Duodenal mucosa (tissue), 2 donors: ENCODE results near the gene TM4SF18.

Experiments used
- H3K27ac ChIP-seq: one replicate; pipeline ENCODE4 v1.7.0; 2013; ENCODE audit warnings: low read depth, low read length
- H3K27me3 ChIP-seq, 2 donors: one replicate each; pipeline ENCODE4 v1.7.0; 2013; ENCODE audit warnings: low read length in 2 of 2, control low read depth in 1 of 2; ENCODE audit not compliant: insufficient read depth in 2 of 2, control insufficient read depth in 1 of 2
- H3K36me3 ChIP-seq, 2 donors: one replicate each; pipeline ENCODE4 v1.7.0; 2013; ENCODE audit warnings: low read length in 2 of 2, control low read depth in 1 of 2; ENCODE audit not compliant: insufficient read depth in 2 of 2, control insufficient read depth in 1 of 2
- H3K4me1 ChIP-seq, 2 donors: one replicate each; pipeline ENCODE4 v1.7.0; 2013; ENCODE audit warnings: low read length in 2 of 2, control low read depth in 1 of 2; ENCODE audit not compliant: insufficient read depth in 2 of 2, control insufficient read depth in 1 of 2
- H3K4me3 ChIP-seq, 2 donors: one replicate each; pipeline ENCODE4 v1.7.0; 2013; ENCODE audit warnings: low read length in 2 of 2, low read depth in 1 of 2
- H3K9ac ChIP-seq, 2 donors: one replicate each; pipeline ENCODE4 v1.7.0; 2013; ENCODE audit warnings: low read length in 2 of 2, low read depth in 1 of 2
- H3K9me3 ChIP-seq, 2 donors: one replicate each; pipeline ENCODE4 v1.7.0; 2013; ENCODE audit warnings: low read length in 2 of 2, control low read depth in 1 of 2; ENCODE audit not compliant: control insufficient read depth in 1 of 2

The TM4SF18 gene

DNA sequence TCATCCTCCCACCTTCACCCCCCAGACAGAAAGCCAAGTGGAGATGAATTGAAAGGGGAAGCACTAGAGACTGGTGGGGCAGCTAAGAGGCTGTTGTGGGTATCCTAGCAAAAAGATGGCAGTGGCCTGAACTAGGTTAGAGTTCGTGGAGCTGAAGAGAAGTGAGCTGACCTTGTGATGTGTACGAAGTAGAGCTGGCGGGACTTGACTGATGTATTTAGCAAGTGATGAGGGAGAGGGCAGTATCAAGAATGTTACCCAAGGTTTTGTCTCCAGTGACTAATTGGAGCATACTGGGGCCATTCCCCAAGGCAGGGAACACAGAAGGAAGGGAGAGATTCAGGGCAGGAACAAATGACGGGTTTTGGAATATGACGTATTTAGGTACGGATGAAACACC is 61.8 kb downstream of the TM4SF18 start:
- no peaks in the 10 kb centered on the region for H3K36me3 ChIP-seq
- H3K4me3 ChIP-seq = no peak overlapping the region
- H3K4me1 ChIP-seq = no peaks in the 10 kb centered on the region
- H3K9me3 ChIP-seq = no peaks in the 10 kb centered on the region
- no peak overlapping the region for H3K9ac ChIP-seq
- H3K27me3 ChIP-seq = no peaks in the 10 kb centered on the region
- no peak overlapping the region for H3K27ac ChIP-seq

DNA sequence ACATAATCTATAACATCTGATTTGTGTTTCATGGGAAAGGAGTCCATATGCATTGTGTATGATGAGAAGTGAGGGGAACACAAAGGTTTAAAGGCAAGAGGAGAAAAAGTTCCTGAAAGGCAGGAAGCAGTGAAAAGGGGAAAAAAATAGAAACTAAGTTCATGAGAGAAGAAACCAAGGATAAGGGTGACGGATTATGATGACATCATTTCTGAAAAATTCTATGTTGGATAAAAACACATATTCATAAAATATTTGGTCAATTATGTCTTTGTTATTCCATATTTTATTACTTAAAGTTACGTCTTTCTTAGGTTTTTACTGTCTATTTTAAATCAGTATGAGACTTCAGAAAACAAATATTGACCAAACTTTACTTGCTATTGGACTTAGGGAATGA is 63.3 kb downstream of the TM4SF18 start:
- Histone ChIP-seq H3K9ac (no peak overlapping the region), H3K4me1 (no peaks in the 10 kb centered on the region), H3K27me3 (no peaks in the 10 kb centered on the region), H3K36me3 (no peaks in the 10 kb centered on the region), H3K27ac (no peak overlapping the region), H3K9me3 (no peaks in the 10 kb centered on the region), H3K4me3 (no peak overlapping the region)

DNA sequence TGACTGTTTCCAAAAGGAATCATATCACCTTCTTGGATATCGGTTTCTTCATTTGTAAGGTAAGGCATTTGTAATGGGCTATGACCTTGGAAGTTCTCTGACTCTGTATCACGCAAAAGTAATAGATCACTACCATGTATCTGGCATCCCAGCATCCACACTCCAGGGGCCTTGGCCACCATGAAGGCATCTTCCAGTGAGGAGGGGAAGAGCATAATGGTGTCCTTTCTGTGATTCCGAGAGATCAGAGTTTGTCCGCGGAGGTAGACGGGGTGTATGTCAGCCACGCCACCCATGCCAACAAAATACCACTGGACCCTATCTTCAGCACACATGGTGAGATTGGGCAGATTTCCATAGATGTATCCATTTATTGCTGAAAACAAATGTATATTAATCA is 63.7 kb downstream of the TM4SF18 start:
- Histone ChIP-seq H3K9me3 (no peaks in the 10 kb centered on the region), H3K4me1 (no peaks in the 10 kb centered on the region), H3K4me3 (no peak overlapping the region), H3K27ac (no peak overlapping the region), H3K9ac (no peak overlapping the region), H3K36me3 (no peaks in the 10 kb centered on the region), H3K27me3 (no peaks in the 10 kb centered on the region)
